Measurements from ENCODE around the gene PRUNE2. TPM values are rescaled to one million over a fixed set of nuclear protein-coding genes. Genes with fewer than 3 reads are reported as not detected.

PRUNE2 gene
- total RNA-seq, 1 experiment from 2014 or later = 0.59 TPM

- peak; percentile 8 for DNase-seq (ENCODE audit: low read depth, low spot score)
- CTCF ChIA-PET = no interaction called here
- ATAC-seq = peak; percentile 32; the same call in 1 of the 2 replicates
- no peak overlapping the region for H3K4me3 ChIP-seq (replicated peaks in 1 of 2; ENCODE audit: low read depth in 1 of 2, low read length in 2 of 2)
- H2AFZ ChIP-seq (ENCODE audit: low read depth, low read length, poor library complexity, severe bottlenecking) = no peak overlapping the region
- RAD21 ChIA-PET (ENCODE audit: low non-redundant PET in 1 of 2, low total read pairs in 2 of 2, uncharacterized antibody in 2 of 2, unreplicated experiment in 2 of 2) = no interaction called here
- H3K79me2 ChIP-seq (ENCODE audit: insufficient read depth, low read length) = no peaks in the 10 kb centered on the region
- H3K36me3 ChIP-seq (ENCODE audit: control insufficient read depth in 1 of 2, insufficient read depth in 2 of 2, low read length in 2 of 2) = no peaks in the 10 kb centered on the region
- H3K27me3 ChIP-seq (ENCODE audit: insufficient read depth, low read length) = peaks cover 18% of the 10 kb centered on the region; the same call in 1 of the 2 replicates
- H3K4me1 ChIP-seq (ENCODE audit: control insufficient read depth in 1 of 2, insufficient read depth in 2 of 2, low read length in 2 of 2) = 0 out of 4 replicates have a peak, but pooled peaks cover 0 to 8% of the 10 kb centered on the region in 2 experiments
- POLR2A ChIA-PET = no interaction called here
- no TSS peak for BruUV-seq (replicated peaks)
- TF ChIP-seq FOSL1 (IDR thresholded peaks at IDR 0.05; ENCODE audit: low read depth) (0 out of 2 replicates have a peak, but pooled peaks have one; percentile 17), ZNF274 (IDR thresholded peaks at IDR 0.05; ENCODE audit: low read depth, low read length) (no peak)
- intact Hi-C loops (cut with micrococcal nuclease) = no loop called here
- no peaks in the 10 kb centered on the region for H4K20me1 ChIP-seq (ENCODE audit: insufficient read depth)
- H3K9me3 ChIP-seq (ENCODE audit: control insufficient read depth in 1 of 2, insufficient read depth in 1 of 2, low read depth in 1 of 2, low read length in 2 of 2) = no peaks in the 10 kb centered on the region
- no peak overlapping the region for H3K4me2 ChIP-seq (ENCODE audit: low read length)
- H3K9me2 ChIP-seq (ENCODE audit: insufficient read depth) = no peaks in the 10 kb centered on the region
- H3K9ac ChIP-seq (ENCODE audit: low read length) = no peak overlapping the region
- H3K27ac ChIP-seq (ENCODE audit: low read depth, low read length) = no peak overlapping the region
These were observed 218.0 kb downstream of the PRUNE2 start for GRCh38 chr9:76687861-76688391.

- Histone ChIP-seq H3K79me2 (ENCODE audit: insufficient read depth, low read length) (no peaks in the 10 kb centered on the region), H3K36me3 (ENCODE audit: control insufficient read depth in 1 of 2, insufficient read depth in 2 of 2, low read length in 2 of 2) (no peaks in the 10 kb centered on the region), H3K9me3 (ENCODE audit: control insufficient read depth in 1 of 2, insufficient read depth in 1 of 2, low read depth in 1 of 2, low read length in 2 of 2) (no peaks in the 10 kb centered on the region), H3K4me3 (replicated peaks in 1 of 2; ENCODE audit: low read depth in 1 of 2, low read length in 2 of 2) (no peak overlapping the region), H3K27me3 (ENCODE audit: insufficient read depth, low read length) (peaks cover 14% of the 10 kb centered on the region; the same call in 1 of the 2 replicates), H4K20me1 (ENCODE audit: insufficient read depth) (no peaks in the 10 kb centered on the region), H3K9me2 (ENCODE audit: insufficient read depth) (no peaks in the 10 kb centered on the region), H3K27ac (ENCODE audit: low read depth, low read length) (no peak overlapping the region), H3K4me2 (ENCODE audit: low read length) (no peak overlapping the region), H3K9ac (ENCODE audit: low read length) (no peak overlapping the region), H3K4me1 (ENCODE audit: control insufficient read depth in 1 of 2, insufficient read depth in 2 of 2, low read length in 2 of 2) (0 out of 4 replicates have a peak, but pooled peaks cover 0 to 8% of the 10 kb centered on the region in 2 experiments), H2AFZ (ENCODE audit: low read depth, low read length, poor library complexity, severe bottlenecking) (no peak overlapping the region)
- DNase-seq (ENCODE audit: low read depth, low spot score) (no peak), ATAC-seq (no peak)
- BruUV-seq (replicated peaks) = no TSS peak
- ChIA-PET CTCF (interaction anchor here (1.0 kb wide), 1 partner anchor 20 kb away, joined by 4 read pairs; no protein-coding TSS in a partner anchor), RAD21 (ENCODE audit: low non-redundant PET in 1 of 2, low total read pairs in 2 of 2, uncharacterized antibody in 2 of 2, unreplicated experiment in 2 of 2) (no interaction called here), POLR2A (no interaction called here)
- no peak for TF ChIP-seq ZFX (IDR thresholded peaks at IDR 0.05)
- no peak for TF ChIP-seq SRF (IDR thresholded peaks at IDR 0.05; ENCODE audit: low read depth)
- no peak for TF ChIP-seq CTCF (IDR thresholded peaks at IDR 0.05 in 2 of 3, conservative IDR thresholded peaks at IDR 0.05 in 1 of 3; ENCODE audit: borderline replicate concordance in 1 of 3, insufficient read depth in 1 of 3, low read depth in 2 of 3, low read length in 2 of 3)
- TF ChIP-seq RAD21 (IDR thresholded peaks at IDR 0.05; ENCODE audit: low read depth) = no peak
- TF ChIP-seq EGR1 (IDR thresholded peaks at IDR 0.05; ENCODE audit: low read depth) = no peak
- no peak for TF ChIP-seq ELF1 (IDR thresholded peaks at IDR 0.05; ENCODE audit: borderline replicate concordance, low read depth)
- no peak for TF ChIP-seq CBX3 (IDR thresholded peaks at IDR 0.05; ENCODE audit: low read depth)
- TF ChIP-seq EZH2 (IDR thresholded peaks at IDR 0.05) = no peak
- TF ChIP-seq JUND (IDR thresholded peaks at IDR 0.05) = no peak
- intact Hi-C loops (cut with micrococcal nuclease) = no loop called here
These were observed 219.2 kb downstream of the PRUNE2 start for GRCh38 chr9:76686756-76687155.

Measured in HCT116 (cell line).